ENCODE data around the gene ADAM23. TPM values are rescaled to one million over a fixed set of nuclear protein-coding genes. Genes with fewer than 3 reads are reported as not detected.

ADAM23 gene
- total RNA-seq, 4 donors from 2014 or later, result 0.12 to 0.39 TPM; not detected in 2

DNA sequence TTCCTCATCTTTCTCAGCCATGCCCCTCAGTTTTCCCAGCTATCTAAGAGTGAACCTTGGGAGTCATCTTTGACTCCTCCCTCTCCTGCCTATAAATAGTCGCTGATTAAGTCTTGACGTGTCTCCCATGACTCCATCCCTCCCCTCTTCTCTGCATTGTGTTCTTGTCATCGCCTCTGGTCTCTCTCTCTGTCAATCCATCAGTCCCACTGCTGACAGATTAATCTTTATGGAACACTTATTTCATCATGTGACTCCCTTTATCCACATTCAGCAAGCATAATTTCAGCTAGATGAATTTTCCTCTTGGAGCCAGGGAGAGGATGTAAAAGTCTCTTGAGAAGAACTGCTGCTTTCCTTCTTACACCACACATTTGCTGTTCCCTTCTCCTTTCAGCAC is 9.4 kb downstream of the ADAM23 start:
- intact Hi-C loops (cut with DNase I; ENCODE audit: low total_unique reads), result no loop called here
- H3K4me3 ChIP-seq (ENCODE audit: low read depth, poor library complexity, severe bottlenecking), result no peak overlapping the region
- TF ChIP-seq, protein P1, sequence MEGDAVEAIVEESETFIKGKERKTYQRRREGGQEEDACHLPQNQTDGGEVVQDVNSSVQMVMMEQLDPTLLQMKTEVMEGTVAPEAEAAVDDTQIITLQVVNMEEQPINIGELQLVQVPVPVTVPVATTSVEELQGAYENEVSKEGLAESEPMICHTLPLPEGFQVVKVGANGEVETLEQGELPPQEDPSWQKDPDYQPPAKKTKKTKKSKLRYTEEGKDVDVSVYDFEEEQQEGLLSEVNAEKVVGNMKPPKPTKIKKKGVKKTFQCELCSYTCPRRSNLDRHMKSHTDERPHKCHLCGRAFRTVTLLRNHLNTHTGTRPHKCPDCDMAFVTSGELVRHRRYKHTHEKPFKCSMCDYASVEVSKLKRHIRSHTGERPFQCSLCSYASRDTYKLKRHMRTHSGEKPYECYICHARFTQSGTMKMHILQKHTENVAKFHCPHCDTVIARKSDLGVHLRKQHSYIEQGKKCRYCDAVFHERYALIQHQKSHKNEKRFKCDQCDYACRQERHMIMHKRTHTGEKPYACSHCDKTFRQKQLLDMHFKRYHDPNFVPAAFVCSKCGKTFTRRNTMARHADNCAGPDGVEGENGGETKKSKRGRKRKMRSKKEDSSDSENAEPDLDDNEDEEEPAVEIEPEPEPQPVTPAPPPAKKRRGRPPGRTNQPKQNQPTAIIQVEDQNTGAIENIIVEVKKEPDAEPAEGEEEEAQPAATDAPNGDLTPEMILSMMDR (IDR thresholded peaks at IDR 0.05), result no peak
- no peak for TF ChIP-seq POLR2A (IDR thresholded peaks at IDR 0.05)
- WGBS, 2 donors, result 25 to 46% methylated on average over 3 of the region's 3 CpGs
- no peak for DNase-seq (ENCODE audit: low spot score in 2 of 2)

DNA sequence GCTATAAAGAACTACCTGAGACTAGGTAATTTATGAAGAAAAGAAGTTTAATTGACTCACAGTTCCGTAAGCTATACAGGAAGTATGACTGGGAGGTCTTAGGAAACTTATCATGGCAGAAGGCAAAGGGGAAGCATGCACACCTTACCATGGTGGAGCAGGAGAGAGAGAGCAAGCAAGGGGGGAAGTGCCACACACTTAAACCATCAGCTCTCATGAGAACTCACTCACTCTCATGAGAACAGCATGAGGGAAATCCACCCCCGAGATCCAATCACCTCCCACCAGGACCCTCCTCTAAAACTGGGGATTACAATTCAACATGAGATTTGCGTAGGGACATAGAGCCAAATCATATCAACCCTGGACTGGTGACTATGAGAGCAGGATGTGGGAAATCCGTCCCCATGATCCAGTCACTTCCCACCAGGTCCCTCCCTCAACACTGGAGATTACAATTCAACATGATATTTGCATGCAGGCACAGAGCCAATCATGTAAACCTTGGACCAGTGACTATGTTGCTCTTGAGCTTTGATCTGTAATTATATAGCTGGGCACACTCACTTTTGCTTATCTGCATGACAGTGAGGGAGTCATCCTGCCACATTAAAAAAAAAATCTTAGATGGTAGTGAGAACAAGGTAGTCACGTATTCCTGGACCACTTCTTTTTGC is 12.9 kb downstream of the ADAM23 start:
- H3K4me3 ChIP-seq (ENCODE audit: low read depth, poor library complexity, severe bottlenecking), result no peak overlapping the region
- intact Hi-C loops (cut with DNase I; ENCODE audit: low total_unique reads), result no loop called here
- 81 to 84% methylated on average over 5 of the region's 5 CpGs for WGBS, 2 donors
- DNase-seq (ENCODE audit: low spot score in 2 of 2), result no peak
- TF ChIP-seq, protein P1 (IDR thresholded peaks at IDR 0.05), result no peak
- TF ChIP-seq POLR2A (IDR thresholded peaks at IDR 0.05), result no peak

DNA sequence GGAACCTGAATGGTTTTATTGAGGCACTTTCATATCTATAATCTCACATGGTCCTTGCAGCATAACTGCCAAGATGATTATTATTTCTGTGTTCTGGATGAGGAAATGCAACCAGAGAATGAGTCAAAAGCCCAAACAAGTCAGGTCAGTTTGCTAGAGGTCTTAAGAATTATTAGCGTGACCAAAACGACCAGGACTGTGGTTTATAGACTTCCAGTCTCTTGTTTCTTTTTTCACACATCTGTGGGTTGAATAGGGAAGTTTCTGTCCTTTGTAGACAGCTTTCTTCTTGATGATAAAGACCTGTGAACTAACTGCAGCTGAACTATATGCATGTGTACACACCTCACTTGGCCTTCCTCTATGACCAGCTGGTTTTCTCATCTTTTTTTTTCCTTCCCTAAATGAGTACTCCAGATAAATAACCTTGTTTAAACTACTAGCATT is 13.9 kb downstream of the ADAM23 start:
- no peak for DNase-seq (ENCODE audit: low spot score in 2 of 2)
- TF ChIP-seq POLR2A (IDR thresholded peaks at IDR 0.05), result no peak
- TF ChIP-seq, protein P1 (IDR thresholded peaks at IDR 0.05), result no peak
- H3K4me3 ChIP-seq (ENCODE audit: low read depth, poor library complexity, severe bottlenecking), result no peak overlapping the region
- WGBS, 2 donors, result 36 to 48% methylated on average over 2 of the region's 2 CpGs
- intact Hi-C loops (cut with DNase I; ENCODE audit: low total_unique reads), result no loop called here

DNA sequence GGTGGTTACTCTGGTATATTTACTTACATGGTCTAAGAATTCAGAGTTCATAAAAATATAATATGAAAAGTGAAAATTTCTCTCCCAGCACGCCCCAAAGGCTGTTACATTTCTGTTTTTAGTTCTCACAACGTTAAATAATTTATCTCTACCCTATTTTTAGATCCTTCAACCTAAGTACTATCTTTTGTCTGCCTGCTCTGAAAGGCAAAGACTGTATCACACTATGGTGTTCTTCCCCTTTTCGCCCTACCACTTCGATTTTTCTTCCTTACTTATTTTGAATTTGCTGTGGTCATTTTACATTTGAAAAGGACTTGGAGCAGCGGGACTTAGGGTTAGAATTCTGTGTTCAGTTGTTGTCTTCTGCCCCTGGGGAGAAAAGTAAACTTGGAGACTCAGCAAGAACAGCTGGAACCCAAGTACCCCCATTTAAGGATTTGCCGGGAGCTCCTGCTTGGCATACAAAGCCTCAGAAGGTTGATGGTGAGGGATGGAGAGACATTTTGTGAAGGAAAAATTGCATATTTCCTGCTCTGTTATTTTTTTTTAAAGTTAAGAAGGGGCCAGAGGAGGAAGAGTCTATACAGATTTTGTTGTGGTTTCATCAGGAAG is 19.0 kb downstream of the ADAM23 start:
- TF ChIP-seq, protein P1 (IDR thresholded peaks at IDR 0.05), result no peak
- no peak for TF ChIP-seq POLR2A (IDR thresholded peaks at IDR 0.05)
- intact Hi-C loops (cut with DNase I; ENCODE audit: low total_unique reads), result no loop called here
- WGBS, 2 donors, result 50 to 56% methylated on average over 6 of the region's 6 CpGs

DNA sequence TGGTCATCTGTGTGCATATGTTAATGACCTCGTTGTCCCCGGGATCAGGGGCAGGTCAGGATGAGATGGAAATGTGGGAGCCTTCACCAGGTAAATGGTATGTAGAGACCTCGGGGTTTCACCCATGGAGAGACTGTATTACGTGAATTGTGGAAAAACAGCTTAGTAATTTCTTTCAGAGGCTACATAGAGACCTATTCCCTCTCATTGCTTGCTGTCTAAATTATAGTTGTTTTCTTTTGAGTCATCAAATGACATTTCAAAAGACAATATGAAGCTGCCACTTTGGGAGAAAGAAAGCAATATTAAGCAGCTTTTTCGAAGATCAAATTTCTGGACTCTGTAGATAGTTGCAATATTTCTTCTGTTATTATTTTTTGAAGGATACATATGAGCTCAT is 20.4 kb downstream of the ADAM23 start:
- 89 to 92% methylated on average over 5 of the region's 5 CpGs for WGBS, 2 donors

More for the DNA sequence above, 19.0 kb downstream of the ADAM23 start:
- no peak for DNase-seq (ENCODE audit: low spot score in 2 of 2)
- no peak overlapping the region for H3K4me3 ChIP-seq (ENCODE audit: low read depth, poor library complexity, severe bottlenecking)

More for the DNA sequence above, 20.4 kb downstream of the ADAM23 start:
- TF ChIP-seq, protein P1 (IDR thresholded peaks at IDR 0.05), result no peak
- no peak for TF ChIP-seq POLR2A (IDR thresholded peaks at IDR 0.05)
- no peak overlapping the region for H3K4me3 ChIP-seq (ENCODE audit: low read depth, poor library complexity, severe bottlenecking)
- no peak for DNase-seq (ENCODE audit: low spot score in 2 of 2)
- intact Hi-C loops (cut with DNase I; ENCODE audit: low total_unique reads), result no loop called here

Measured in lower leg skin (tissue), 4 donors.